Skeletal muscle cell (primary cell): ENCODE results near the gene ARHGAP27.
"Not testable (repeated sequence)": the region's sequence is repeated elsewhere in the genome, so short reads cannot be mapped to it uniquely, and the experiment has no call there.

Source experiments
- DNase-seq: peaks from one replicate; pipeline ENCODE4 v3.0.0-alpha.2; 2010; ENCODE audit warnings: low read depth
- H3K4me3 ChIP-seq: 2 replicates; pipeline ENCODE4 v1.5.1; 2011; ENCODE audit warnings: low read depth, mild to moderate bottlenecking, control low read depth, low read length, moderate library complexity

Gene ARHGAP27

DNA sequence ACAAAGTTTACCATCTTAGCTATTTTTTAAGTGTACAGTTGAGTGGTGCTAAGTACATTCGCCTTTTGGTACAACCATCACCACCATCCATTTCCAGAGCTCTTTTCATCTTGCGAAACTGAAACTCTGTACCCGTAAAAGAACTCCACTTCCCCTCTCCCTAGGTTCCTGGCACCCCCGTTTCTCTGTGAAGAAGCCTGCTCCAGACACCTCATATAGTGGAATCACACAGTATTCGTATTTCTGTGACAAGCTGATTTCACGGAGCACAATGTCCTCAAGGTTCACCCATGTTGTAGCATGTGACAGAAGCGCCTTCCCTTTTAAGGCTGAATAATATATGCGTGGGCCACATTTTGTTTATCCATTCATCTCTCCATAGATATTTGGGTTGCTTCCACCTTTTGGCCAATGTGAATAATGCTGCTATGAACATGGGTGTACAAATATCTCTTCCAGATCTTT is 61.7 kb downstream of the ARHGAP27 start:
- H3K4me3 ChIP-seq, result no peak overlapping the region
- DNase-seq, result no peak

DNA sequence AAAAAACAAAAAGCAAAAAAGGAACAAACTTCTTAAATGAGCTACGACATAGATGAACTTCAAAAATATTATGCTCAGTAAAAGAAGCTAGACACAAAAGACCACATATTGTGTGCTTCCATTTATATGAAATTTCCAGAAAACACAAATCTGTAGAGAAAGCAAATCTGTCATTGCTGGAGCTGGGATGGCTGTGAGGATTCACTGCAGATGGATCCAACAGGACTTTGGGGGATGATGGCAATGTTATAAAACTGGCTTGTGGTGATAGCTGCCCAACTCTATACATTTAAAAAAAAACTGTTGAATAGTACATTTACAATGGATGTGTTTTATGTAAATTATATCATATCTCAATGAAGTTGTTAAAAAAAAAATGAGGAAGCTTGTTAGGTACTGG is 63.2 kb downstream of the ARHGAP27 start:
- no peak overlapping the region for H3K4me3 ChIP-seq
- no peak for DNase-seq

DNA sequence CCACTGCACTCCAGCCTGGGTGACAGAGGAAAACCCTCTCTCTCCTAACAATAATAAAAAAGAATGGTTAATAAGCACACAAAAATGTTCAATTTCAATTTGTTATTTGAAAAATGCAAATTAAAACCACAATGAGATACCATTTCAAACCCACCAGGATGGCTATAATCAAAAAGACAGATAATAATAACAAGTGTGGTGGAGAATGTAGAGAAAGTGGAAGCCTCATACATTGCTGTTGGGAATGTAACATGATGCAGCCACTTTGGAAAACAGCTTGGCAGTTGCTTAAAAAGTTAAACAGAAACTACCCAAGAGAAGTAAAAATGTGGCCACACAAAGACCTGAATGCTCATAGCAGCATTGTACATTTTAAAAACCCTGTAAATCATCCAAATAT is 64.0 kb downstream of the ARHGAP27 start:
- DNase-seq, result peak; percentile 30
- H3K4me3 ChIP-seq, result no peak overlapping the region

DNA sequence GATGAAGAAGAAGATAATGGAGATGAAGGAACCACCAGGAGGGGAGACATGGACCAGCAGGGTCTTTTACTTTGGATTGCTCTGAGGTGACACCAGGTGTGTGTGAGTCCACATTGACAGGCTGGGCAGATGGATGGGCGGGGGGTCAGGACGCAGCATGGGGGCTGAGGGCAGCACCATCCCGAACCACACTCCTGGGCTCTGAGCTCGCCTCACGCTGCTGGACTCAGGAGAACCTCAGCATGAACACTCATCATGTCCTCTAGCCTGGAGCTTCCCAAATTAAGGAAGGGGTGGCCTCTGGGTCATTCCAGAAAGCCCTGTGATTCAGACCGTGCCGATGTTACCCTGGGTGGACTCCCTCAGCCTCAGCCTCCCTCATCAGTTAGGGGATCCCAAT is 65.5 kb downstream of the ARHGAP27 start:
- no peak overlapping the region for H3K4me3 ChIP-seq
- no peak for DNase-seq

DNA sequence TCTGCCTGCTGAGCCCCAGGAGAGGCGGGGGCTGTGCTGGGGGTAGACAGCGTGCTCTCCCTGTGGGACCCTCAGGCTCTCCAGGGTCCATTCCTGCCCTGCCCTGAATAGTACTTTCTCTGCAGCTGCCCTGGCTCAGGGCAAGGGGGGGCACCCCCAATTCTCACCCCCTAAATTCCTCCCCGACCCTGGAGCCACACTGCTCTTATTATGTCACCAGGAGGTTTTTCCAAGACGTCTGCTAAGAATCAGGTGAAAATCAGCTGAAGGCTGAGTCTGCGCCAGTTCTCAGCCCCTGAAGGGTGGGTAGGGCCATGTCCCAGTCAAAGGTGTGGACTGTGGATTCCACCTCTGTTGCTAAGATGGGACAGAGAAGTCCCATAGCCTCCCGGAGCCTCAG is 66.0 kb downstream of the ARHGAP27 start:
- no peak for DNase-seq
- H3K4me3 ChIP-seq, result no peak overlapping the region

DNA sequence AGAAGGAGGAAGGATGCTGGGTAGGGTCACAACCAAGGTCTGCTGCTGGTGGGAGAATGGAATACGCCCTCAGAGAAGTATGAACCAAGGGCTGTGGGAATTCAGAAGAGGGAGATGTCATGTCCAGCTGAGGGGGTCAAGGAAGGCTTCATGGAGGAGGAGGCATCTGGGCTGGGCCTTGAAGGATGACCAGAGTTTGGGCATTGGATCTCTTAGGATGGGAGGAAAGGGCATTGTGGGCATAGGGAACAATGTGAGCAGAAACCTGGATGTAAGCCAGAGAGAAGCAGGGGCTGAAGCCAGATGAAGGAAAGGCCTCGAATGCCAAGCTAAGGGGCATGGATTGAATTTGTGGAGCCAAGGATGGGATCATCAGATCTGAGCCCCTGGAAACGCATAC is 66.6 kb downstream of the ARHGAP27 start:
- H3K4me3 ChIP-seq, result no peak overlapping the region
- no peak for DNase-seq

DNA sequence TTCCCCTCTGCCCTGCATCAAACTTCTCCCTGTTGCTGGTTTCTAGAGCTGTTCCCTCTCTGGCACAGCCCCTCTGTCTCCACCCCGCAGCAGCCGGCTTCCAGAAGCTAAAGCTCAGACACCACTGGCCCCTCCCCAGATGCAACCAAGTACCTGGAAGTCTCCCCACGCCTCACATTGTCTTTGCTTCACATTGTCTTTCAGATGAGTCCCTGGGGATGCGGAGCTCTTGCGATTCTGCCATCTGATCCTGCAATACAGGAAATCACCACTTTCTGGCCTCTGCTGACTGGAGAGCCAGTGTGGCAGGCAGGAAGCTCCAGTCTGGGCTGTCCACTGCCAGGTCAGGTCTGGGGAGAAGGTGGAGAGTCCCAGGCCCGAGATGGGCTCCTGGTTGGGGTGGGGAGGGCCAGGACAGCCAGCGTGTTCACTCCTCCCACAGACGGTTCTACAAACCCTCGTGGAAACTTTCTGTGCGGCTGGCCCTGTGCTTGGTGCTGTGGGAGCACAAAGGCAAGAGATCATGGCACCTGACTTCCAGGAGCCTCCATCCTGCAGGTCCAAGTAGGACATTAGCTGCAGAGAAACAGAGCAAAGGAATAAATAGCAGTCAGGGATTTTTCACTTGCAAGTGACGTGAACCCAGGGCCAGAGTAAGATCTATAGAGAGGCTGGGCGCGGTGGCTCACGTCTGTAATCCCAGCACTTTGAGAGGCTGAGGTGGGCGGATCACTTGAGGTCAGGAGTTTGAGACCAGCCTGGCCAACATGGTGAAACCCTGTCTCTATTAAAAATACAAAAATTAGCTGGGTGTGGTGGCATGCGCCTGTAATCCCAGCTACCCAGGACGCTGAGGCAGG is 67.9 kb downstream of the ARHGAP27 start:
- DNase-seq, result no peak
- H3K4me3 ChIP-seq, result no peak overlapping the region

DNA sequence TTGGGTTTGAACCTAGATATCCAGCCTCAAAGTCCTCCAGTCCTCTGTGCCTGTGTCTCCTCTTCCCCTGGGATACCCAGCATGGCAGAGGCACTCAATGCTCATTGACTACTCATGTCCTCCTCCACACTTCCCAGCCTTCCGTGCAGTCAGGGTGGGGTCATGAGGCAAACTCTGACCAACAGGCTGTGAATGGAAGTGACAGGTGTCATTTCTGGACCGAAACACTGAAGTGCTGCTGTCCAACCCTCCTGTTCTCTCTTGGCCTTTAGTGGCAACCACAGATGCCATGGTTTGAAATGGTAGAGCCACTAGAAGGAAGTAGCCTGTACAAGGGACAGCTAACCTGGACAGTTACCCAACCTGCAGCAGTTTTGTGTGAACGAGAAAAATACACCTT is 69.2 kb downstream of the ARHGAP27 start:
- DNase-seq, result no peak
- H3K4me3 ChIP-seq, result no peak overlapping the region

DNA sequence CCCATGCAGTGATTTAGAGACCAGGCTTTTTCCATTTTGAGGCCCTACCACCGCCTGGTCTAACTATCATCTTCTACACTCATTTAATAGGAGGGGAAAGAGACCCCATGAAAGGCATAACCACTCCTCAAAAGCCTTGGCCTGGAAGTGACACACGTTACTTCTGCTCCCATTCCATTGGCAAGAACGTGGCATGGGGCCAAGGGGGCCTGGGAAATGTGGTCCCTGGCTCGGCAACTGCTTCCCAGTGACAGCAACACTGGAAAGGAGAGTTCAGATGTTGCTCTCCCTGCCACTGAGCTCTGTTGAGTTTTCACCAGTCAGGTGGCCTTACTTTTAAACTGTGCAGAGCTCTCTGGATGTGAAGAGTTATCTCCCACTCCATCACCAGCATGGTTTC is 70.7 kb downstream of the ARHGAP27 start:
- no peak for DNase-seq
- H3K4me3 ChIP-seq, result no peak overlapping the region

DNA sequence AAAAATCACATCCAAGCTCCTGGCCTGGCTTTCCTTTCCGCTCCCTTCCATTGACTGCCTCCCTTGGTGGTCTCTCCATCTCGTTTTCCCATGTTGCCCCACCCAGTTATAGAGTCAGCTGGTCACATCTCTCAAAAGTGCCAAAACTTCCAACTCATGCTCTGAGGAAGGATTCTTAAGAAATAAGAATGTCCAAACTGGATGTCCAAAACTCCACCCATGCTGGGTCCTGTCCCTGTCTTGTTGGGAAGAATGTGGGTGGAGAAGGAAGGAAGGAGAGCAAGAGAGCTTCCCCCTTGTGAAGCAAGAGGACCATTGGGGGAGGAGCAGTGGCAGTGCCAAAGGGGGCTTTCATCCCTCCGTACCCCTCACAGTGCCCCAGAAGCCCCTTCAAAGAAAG is 71.2 kb downstream of the ARHGAP27 start:
- no peak overlapping the region for H3K4me3 ChIP-seq
- no peak for DNase-seq

DNA sequence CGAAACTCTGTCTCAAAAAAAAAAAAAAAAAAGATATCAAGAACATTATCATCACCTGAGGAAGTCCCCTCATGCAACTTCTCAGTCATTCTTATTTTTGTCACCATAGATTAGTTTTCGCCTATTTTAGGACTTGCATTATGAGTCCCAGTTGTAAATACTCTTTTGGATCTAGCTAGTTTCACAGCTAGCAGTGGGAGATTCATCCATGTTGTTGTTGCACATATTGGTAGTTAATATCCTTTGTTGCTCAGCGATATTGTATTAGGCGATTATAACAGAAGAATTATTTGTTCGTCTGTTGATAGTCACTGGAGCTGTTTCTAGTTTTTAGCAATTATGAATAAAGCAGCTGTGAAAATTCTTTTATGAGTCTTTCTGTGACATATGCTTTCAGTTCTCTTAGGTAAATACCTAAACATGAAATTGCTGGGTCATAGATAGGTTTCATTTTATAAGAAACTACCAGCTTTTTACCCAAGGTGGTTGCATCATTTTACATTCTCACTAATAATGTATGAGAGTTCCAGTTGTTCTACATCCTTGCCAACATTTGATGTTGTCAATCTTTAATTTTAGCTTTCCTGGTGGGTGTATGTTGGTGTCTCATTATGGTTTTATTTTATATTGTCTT is 75.2 kb downstream of the ARHGAP27 start:
- DNase-seq, result no peak
- no peak overlapping the region for H3K4me3 ChIP-seq

DNA sequence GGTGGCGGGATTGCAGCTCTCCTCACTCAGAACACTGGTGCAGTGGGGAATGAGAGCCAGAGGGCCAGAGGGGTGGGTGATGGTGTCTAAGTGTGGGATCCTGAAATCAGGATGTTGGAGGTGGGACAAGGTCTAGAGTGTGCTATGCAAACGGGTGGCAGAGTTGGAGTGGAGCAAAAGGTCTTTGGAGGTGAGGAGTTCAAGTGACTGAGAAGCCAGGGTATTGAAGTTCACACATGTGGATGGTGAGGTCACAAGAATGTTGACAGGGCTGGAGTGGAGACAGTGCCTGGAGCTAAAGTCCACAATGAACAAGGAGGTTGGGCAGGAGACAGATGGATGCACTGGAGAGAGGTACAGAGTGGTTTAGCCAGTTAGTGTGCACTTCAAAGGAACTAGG is 77.6 kb downstream of the ARHGAP27 start:
- DNase-seq, result no peak

DNA sequence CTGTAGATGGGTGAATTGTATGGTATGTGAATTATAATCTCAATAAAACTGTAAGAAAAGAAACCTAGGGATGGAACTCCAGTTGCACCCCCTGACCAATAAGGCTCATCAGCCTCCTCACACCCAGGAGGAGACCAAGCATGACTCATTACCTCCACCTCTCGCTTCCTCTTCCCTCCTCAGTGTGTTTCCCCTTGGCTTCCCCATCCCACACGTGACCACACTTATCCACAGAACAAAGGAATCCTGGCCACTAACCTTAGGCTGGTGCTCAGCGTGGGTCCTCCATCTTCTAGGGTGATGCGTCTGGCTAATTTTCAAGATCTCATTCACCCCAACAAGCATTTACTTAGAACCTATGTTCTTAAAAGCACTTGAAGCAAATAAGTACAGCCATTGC is 79.6 kb downstream of the ARHGAP27 start:
- no peak overlapping the region for H3K4me3 ChIP-seq
- no peak for DNase-seq

More for the DNA sequence above, 77.6 kb downstream of the ARHGAP27 start:
- H3K4me3 ChIP-seq, result no peak overlapping the region

DNA sequence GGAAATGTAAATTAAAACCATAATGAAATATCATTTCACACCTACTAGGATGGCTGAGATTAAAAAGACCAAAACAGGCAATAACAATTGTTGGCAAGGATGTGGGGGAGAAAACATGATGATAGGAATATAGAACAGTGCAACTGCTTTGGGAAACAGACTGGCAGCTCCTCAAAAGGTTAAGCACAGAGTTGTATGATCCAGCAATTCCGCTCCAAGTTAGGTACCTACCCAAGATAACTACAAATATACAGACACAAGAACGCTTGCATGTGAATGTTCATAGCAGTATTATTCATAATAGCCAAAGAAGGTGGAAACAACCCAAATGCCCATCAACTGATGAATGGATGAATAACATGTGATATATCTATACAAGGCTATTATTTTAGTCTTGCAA is 80.8 kb downstream of the ARHGAP27 start:
- DNase-seq, result no peak
- no peak overlapping the region for H3K4me3 ChIP-seq

DNA sequence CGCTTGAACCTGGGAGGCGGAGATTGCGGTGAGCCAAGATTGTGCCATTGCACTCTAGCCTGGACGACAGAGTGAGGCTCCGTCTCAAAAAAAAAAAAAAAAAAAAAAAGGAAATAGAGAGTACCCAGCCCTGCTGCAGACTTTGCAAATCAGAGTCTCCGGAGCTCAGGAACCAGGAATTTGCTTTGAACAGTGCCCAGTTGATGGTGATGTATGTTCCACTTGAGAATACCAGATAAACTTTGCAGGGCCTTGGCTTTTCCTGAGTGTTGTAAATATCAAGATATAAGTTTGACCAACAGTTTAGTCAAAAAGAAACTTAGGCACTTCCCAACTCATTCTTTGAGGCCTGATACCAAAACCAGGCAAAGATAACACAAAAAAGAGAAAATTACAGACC is 85.2 kb downstream of the ARHGAP27 start:
- H3K4me3 ChIP-seq, result no peak overlapping the region
- DNase-seq, result no peak

DNA sequence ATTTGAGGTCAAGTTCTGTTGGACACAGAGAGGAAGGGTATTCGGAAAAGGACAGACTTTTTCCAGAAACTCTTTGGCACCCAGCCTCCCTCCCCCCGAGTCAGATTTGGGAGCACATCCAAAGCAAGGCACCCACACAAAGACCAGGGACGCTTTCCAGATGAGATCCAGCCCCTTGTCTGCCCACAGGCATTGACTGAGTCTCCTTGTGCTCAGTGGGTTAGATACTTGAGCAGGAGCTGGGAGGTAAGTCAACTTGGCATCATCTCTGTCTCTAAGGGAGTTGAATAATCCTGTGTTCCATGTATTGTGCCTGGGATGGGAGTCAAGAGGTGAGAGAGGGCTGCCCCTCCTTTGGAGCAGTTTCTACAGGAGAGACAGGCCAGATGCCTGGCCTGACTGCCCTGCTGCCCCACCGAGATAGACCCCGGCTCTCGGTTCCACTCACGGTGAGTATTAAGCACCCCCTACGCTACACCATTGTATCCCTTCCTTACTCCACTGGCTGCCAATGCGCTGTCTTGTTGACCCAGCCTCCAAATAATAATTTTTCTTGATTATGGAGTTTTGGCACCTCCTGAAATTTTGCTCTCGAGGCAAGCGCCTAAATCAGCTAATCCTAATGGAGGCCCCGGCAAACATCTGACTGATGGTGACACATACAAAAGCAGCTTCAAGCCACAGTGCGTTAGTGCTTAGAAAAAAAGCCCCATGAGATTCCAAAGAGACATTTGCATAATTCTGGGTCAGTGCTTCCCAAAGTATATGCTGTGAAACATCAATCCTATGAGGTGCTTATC is 86.3 kb downstream of the ARHGAP27 start:
- peak; percentile 35 for DNase-seq
- H3K4me3 ChIP-seq, result no peak overlapping the region

DNA sequence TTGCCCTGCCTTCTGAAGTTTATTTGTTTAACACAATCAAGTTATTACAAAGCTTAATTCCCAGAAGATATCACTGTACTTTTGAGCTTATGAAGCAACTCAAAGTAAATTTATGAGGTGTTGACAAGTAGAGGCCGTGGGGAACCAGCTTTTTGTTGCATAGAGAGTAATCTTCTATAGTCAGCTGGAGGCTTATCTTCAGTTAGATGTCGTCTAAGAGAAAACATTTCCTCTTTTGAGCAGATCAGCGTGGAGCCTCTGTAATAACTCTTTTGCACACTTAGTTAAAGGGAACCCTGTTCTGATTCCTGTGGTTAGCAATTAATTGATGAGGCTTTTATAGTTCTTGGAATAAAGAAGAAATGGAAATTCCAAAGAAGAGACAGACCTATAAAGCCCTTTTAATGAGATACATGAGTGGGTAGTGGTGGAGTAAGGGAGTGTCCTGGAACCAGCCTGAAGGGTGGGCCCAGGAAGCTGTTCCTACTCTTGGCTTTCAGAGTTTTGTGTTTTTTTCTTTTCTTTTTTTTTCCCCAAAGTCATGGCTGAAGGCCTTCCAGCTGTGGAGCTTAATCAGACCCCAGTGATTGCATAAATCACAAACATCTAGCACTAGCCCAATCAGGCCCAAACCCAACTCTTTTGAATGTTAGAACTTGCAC is 87.0 kb downstream of the ARHGAP27 start:
- peak; percentile 85 for DNase-seq

DNA sequence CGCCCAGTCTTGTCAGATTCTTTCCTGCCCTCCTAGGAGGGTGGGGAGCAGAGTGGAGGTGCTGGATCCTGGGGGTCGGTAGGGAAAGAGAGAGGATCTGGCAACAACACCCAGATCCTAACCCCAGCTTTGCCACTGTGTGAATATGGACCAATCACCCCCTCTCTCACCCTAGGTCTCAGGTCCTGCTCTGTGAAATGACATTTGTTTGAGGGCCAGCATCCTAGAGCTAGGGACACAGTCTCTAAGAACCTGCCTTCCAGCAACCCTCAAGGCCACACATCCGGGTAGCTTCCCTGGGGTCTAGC is 87.5 kb downstream of the ARHGAP27 start:
- no peak for DNase-seq
- H3K4me3 ChIP-seq, result no peak overlapping the region

More for the DNA sequence above, 87.0 kb downstream of the ARHGAP27 start:
- H3K4me3 ChIP-seq, result no peak overlapping the region

DNA sequence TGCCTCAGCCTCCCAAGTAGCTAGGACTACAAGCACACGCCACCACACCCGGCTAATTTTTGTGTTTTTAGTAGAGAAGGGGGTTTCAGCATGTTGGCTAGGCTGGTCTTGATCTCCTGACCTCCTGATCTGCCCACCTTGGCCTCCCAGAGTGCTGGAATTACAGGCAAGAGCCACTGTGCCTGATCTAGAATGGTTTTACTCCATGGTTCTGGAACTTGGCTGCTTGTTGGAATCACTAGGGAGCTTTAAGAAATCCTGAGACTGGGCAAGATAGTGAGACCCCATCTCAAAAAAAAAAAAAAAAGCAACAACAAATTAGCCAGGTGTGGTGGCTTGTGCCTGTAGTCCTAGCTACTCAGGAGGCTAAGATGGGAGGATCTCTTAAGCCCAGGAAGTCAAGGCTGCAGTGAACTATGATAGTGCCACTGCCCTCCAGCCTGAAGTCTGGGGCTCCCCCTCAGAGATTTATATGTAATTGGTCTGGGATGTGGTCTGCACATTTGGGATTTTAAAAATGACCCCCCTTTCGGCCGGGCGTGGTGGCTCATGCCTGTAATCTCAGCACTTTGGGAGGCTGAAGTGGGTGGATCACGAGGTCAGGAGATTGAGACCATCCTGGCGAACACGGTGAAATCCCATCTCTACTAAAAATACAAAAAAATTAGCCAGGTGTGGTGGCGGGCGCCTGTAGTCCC is 88.6 kb downstream of the ARHGAP27 start:
- not testable (repeated sequence) for H3K4me3 ChIP-seq, DNase-seq
